NK-92 (cell line): Measurements from ENCODE around the gene ACVR1B.

Source experiments
- DNase-seq: peaks from one replicate; lab custom pipeline; 2025; ENCODE audit not compliant: unreplicated experiment; lab: John Stamatoyannopoulos, UW

Gene ACVR1B

GRCh38 chr12:51917041-51917590 lies 34.4 kb upstream of the ACVR1B start:
- DNase-seq = no peak

- DNase-seq = no peak
These were observed 33.6 kb upstream of the ACVR1B start for GRCh38 chr12:51917746-51918453.

- DNase-seq = no peak
These were observed 31.5 kb upstream of the ACVR1B start for GRCh38 chr12:51920046-51920445.

GRCh38 chr12:51921017-51921725 lies 30.3 kb upstream of the ACVR1B start:
- no peak for DNase-seq

- no peak for DNase-seq
These were observed 29.4 kb upstream of the ACVR1B start for GRCh38 chr12:51922146-51922545.

GRCh38 chr12:51922762-51923505 lies 28.6 kb upstream of the ACVR1B start:
- no peak for DNase-seq

GRCh38 chr12:51923506-51924365 lies 27.8 kb upstream of the ACVR1B start:
- DNase-seq = no peak

- no peak for DNase-seq
These were observed 26.8 kb upstream of the ACVR1B start for GRCh38 chr12:51924551-51925319.

- no peak for DNase-seq
These were observed 26.0 kb upstream of the ACVR1B start for GRCh38 chr12:51925346-51926063.

- no peak for DNase-seq
These were observed 25.4 kb upstream of the ACVR1B start for GRCh38 chr12:51926064-51926632.

- no peak for DNase-seq
These were observed 24.8 kb upstream of the ACVR1B start for GRCh38 chr12:51926718-51927117.

GRCh38 chr12:51932218-51933076 lies 19.1 kb upstream of the ACVR1B start:
- no peak for DNase-seq

GRCh38 chr12:51934080-51934479 lies 17.4 kb upstream of the ACVR1B start:
- no peak for DNase-seq

GRCh38 chr12:51937926-51938325 lies 13.6 kb upstream of the ACVR1B start:
- no peak for DNase-seq

- DNase-seq = no peak
These were observed 12.8 kb upstream of the ACVR1B start for GRCh38 chr12:51938726-51939125.

GRCh38 chr12:51941011-51941581 lies 10.4 kb upstream of the ACVR1B start:
- DNase-seq = no peak

- DNase-seq = no peak
These were observed 9.9 kb upstream of the ACVR1B start for GRCh38 chr12:51941604-51942003.

- DNase-seq = no peak
These were observed 9.4 kb upstream of the ACVR1B start for GRCh38 chr12:51942056-51942455.
